ENCODE measurements around the gene MFRP.

MFRP gene

DNA sequence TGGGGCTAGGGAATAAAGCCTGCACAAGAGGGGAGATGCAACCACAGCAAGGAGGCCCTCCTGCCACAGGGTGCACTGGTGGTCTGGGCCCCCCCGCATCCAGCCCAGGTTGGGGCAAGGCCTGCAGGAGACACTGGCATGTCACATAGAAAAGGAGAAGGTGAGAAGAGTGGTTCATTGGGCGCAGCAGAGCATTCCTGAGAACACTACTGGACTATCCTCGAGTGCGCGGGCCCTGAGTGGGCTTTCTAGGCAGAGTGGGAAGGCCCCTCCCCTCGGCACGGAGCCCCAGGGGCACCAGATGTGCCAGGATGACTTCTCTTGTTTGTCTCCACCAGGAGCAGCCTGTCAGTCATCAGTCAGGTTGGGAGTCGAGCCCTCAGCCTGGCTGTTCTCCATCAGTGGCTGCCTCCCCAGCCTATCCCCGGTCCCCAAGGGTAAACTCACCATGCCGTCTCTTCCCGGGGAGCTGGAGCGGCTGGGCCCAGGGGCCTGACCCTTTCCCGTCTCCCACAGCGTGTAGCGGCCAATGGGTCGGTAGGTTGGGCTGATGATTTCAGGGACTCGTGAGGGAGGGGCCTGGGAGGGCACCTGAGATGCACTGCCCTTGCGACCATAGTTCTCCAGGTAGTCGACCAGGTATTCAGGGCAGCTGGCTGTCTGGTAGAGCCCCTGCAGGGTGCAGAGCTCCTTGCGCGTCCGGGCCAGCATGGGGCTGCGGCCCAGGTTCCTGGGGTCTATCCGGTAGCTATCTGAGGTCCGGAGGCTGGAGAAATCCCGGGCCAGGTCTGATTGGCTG, 26.0 kb upstream of the MFRP start:
- no peak for DNase-seq

DNA sequence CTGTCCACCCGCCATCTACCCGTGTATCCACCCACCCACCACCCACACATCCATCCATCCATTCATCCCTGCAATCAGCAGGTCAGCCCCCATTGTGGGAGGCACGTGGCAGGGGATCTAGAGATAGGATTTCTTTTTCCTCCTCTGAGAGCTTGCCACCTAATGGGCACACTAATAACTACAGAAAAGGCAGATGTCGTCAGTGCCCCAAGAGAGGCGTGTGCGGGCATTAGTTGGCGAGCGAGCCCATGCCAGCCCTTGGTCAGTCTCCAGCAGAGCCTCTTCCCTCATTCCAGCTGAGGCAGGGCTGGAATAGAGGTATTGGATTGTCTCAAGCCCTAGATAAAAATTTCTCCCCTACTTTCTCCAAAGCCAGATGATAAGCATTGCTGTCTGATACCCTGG, 25.3 kb upstream of the MFRP start:
- DNase-seq = no peak

DNA sequence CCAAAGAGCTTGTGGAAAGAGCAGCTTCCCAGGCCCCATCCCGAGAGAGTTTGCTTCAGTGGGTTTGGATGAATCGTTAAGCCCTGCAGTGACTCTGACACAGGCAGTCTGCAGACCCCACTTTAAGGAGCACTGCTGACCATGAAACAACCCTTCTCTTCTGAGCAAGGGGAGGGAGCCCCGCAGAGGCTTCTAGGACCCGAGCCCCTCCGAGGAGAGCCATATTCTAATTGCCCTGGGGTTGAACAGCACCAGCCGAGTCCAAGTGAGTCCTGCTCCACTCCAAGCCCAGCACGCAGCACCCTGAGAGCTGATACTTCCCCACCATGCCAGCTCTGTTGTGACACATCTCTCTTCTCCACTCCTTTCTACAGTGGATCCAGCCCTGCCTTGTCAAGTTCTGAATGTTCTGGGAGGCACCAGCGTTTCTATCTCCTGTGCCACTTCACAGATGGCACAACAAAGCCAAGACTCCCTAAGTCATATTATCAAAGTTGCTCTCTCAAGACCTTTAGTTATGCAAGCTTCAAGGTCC, 24.6 kb upstream of the MFRP start:
- no peak for DNase-seq

DNA sequence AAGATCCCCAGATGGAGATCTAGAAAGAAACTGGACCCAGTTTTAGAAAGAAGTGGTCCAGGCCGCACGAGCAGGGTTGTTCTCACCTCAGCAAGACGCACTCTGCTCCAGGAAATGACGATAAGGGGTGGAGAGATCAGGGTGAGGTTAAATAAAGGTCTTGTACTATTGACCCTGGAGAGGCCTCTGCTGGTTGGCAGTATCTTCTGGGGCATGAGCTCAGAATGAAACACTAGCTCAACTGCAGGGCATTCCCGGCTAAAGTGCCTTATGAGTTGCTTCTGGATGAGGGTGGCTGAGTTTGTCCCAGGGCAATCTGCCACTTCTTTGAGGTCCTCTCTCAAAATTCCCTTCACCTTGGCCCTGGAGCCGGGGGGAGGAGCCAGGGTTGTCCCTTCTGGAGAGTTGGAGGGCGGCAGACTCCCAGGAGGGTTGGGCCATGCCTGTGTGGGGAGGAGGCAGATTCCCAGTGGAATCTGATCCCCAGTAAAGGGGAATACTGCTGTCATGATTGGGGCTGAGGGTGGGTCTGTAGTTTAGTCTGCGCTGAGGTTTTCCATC, 24.1 kb upstream of the MFRP start:
- no peak for DNase-seq

DNA sequence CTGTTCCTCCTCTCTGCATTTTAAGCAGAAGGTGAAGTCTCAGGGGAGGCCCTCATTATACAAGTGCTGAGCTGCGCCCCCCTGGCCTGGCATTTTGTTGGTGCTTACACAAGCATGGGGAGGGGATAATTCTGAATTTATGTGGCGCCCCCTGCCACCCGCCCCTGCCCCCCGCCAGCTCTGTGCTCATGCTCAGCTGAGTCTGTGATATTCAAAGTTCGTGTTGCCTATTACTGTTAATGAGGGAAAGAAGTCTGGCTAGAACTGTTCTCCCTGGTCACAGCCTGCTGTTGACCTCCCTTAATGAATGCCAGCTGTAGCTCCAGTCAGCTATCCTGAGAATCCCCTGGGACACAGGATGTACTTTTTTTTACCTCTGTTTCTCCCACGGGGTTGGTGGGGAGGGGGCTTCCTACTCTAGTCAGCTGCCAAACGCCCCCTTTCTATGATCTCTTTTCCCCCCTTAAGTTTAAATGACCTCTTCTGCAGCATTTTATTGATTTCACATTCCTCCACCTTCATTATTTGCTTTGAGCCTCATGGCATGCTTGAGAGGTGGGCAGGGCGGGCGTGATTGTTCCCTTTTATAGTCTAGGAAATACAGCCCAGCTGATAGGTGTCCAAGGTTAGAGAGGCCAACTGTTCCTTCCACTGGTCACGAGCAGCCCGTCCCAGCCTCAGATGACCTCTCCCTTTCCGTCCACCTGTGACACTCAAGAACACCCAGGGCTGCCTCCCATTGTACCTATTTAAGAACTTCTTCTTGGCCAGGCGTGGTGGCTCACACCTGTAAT, 22.8 kb upstream of the MFRP start:
- DNase-seq = no peak

DNA sequence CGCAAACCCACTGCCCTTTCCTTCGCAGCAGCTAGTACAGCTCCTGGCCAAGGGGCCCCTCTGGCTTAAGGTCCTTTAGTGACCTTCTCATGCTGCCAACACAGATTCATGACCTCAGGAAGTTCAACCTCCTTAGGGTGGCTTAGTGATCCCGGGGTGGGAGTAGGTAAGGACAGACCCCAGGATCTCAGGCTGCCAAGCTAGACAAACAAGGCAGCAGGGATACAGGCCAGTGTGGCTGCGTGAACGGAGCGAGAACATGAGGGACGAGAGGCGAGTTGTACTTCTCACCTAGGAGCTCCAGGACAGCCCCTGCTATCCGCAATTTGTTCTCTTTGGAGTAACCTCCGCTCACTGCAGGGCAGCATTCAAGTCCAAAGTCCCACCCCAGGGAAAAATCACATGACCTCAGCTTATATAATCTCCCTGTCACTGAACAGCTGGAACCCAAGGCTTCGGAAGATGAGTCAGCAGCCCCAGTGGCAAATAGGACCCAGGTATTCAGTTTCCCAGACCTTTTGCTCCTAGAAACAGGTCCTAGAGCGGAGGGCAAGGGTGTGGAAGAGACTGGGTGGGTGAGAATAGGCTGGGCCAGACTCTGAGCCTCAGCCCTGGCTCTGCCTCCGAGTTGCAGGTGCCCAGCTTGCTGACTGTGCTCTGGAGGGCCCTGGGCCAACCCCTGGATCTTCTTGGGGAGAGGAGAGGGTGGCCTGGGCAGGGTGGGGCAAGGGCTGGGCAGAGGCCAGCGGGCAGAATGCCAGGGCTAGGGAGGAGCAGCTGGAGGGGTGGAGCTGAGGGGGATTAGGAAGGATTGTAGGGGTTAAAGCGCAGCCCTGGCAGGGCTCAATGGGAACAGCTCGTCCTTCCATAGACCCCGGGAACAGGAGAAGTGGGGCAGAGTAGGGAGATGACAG, 21.9 kb upstream of the MFRP start:
- no peak for DNase-seq

DNA sequence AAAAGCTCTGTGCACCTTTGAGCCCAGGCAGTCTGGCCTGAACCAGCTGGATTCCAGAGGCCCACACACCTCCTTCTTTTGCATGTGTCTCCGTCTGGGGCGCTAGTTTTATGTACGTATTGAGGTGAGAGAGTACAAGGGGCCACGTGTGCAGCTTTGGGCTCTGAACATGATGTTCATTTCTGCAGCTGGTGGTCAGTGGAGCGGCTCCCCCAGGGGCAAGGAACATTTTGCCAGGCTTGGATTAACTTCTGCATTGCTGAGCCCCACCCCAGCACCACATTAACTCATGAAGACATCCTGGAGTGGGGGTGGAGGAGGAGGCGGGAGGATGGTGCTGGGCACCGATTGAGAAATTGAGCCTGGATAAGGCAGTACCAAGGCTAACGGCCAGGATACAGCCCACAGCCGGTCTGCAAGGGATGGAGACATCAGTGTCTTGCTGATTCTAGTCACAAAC, 21.2 kb upstream of the MFRP start:
- no peak for DNase-seq

DNA sequence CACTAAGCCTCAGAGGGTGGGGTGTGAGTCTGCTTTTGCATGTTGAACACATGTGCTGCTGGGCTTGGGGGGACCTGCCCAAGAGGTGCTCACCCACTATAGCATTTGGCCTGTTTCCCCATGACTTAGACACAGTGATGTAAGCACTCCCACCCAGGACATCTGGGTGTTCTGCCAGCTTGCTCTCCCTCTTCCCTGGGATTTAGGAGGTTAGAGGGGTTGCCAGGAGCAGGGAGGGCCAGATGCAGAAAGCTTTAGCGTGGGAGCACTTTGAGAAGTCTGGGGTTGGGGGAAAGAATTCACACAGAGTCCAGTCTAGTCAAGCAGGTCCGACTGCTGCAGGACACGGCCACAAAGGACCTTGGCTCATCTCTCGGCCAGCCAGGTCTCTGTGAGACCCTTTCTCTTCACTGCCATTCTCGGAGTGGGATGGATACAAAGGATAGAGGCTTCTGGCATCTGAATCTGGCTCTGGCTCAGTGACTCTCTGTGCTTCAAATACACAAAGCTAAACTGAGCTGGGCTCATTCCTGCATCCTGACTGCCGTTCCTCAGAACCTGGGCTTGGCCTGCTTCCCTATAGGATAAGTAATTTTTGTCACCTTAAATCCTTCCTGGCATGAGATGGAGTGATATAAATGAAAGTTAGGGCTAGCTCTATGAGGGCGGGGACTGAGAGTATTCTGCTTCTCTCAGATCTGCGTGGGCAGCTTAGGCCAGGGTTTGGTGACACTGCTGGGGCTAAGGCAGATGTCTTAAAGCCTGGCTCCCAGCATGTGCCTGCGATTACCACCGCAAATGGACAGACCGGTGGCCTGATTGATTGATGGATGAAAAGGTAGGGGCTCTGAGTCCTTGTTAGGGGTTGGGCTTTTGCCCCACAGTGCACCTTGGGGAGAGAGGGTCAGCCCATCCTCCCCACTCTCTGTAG, 20.4 kb upstream of the MFRP start:
- DNase-seq = no peak

DNA sequence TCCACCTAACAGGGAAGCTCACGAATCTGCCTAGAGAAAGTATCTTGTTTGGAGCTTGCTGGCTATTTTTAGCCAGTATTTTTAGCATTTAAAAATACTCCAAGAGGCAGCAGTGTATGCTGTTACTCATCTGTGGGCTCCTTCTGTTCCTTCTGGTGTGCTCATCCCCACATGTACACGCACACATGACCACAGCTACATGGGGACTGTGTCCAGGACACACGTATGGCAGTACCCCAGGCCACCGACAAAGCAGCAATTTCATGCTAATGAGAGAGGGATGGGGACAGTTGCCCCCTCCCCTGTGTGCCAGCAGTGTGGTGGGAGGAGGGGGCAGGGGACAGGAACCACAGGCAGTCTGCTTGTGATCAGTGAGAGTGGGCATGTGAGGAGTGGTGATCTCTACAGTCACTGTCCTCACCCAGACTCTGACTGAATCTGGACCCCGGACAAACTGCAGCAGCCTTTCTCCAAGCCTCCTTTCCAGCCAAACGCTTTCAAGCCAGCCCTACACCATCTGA, 18.6 kb upstream of the MFRP start:
- no peak for DNase-seq

DNA sequence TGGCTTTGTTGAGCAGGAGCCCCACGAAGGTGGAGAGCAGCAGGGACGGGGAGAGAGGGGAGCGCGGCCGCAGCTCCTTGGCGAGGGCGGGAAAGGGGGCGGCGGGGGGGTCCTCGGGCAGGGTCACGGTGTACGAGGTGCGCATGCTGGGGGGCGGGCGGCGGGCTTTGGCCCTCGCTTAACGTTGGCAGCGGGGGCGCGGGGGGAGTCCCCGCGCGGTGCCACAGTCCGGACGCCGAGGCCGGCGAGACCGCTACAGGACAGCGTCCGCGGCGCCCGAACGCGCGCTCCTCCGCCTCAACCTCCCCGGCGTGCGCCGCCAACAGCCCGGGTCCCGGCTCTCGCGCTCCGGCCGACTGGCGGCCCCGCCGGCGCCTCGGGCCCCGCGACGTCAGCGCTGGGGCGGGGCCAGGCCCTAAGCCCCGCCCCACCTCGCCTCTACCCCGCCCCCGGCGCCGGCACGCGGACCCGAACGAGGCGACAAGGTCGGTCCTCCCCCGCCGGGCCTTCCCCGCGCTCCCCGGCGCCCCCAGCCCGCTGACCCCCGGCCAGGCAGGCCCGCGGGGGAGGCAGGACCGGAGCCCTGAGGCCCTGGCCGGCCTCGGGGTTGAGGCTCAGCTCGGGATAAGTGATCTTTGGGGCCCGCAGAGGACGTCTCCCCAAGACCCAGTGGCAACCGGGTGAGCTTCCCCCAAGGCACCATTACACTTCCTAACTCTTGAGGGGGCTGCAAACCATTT, 17.5 kb upstream of the MFRP start:
- no peak for DNase-seq

DNA sequence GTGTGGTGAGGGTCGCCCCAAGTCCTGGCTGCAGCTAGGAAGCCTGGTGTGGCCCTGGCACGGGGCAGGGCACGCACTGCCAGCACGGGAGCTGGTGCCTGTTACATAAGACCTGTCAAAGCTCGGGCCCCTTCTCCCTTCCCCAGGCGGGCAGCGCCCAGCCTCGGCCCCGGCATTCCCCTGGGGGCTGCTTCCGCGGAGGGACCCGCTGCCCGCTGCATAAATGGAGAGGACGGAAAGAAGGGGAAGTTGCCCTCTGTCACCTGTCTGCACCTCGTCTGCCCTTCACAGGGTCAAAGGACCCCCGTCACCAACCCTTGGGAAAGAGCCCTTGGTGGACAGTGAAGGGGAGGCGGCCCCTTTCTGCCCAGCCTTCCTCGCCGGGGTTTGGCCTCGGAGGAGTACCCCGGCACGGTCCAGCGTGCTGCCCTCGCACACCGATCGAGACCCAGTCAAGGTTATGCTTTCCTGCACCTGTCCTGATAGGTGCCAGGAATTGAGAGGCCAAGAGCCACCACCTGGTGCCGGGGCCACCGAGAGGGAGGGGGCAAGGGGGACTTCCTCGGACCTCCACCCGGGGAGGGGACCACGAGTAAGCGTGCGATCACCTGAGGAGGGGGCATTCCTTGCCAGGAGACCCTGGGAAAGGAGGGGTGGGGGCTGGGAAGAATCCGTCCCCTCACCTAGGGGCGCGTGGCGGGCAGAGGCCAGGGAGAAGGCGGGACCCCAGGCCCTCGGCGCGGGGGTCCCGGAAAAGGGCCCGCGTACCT, 16.8 kb upstream of the MFRP start:
- no peak for DNase-seq

DNA sequence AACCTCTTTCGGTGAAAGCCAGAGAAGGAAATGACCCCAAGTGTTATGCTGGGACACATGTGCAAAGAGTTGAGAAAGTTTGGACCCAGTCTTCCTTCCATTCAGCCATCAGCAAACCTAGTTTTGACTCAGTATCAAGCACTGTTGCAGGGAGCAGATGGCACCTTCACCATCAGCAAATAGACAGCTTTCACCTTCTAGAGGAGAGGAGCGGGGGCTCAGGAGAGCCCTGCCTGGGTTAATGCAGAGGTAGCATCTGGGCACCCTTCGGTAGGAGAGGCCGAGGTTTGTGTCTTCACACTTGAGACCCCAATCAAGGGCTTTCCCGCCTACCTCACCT, 16.2 kb upstream of the MFRP start:
- DNase-seq = no peak

DNA sequence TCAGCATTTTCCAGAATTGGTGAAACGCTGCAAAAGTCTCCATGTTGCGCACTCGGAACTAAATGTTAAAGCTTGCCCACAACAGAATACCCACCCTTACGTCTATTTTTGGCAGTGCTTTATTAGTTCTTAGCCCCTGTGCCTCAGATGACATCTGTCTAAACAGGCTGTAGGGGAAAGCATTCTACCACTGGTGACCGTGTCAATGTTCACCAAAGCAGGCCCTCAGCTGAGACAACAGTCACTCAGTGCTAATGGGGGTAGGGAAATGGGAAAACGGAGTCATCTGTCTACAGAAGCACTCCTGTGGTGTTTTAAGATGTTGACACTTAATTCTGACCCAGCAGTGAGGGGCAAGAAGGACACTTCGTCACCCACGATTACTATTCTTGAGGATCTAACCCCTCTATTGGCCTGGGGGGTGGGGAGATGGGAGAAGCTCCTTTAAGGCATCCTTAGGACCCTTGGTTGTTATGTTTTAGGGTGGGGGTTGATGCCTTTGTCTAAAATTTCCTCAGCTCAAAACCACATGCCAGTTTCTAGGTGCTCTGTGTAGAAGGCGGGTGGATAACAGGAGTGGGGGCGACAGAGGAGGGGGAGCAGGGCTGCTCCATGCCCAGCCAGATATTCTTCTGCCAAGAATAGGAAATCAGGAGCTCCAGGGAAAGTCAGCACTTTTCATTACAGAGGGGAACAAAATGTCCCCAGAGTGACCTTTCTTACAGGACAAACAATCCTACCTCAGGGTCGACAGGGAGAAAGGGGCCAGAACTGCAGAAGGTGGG, 15.6 kb upstream of the MFRP start:
- DNase-seq = no peak

DNA sequence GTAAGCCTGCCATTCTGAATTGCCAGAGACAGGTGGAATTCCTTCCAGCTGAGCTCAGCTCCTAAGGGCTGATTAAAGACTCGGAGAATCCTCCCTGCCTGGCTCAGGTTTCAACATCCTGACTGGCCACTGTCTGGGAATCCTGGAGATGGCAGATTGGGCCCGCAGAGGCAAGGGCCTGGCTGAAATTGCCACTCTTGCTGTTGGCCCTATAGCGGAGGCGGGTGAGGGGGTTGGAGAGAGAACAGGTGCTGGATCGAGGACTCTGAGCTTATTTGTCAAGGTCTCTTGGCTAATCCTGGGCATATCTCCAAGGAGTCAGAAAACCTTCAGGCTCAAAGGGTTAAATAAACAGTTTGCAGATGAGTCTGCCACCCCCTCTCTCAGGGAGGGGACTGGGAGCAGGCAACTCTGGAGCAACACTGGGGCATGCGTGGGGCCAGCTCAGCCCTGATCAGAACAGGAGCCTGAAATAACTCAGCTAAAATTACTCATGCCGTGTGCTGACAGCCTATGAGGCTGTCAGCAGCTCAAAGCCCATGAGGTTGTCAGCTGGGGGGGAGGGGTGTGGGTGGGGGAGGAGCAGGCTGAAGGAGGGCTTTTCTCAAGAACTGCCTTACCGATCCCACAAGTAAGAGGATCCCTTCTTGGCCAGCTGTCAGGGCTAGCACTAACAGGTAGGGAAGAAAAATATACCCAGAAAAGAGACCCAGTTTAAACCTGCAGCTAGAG, 14.7 kb upstream of the MFRP start:
- no peak for DNase-seq

DNA sequence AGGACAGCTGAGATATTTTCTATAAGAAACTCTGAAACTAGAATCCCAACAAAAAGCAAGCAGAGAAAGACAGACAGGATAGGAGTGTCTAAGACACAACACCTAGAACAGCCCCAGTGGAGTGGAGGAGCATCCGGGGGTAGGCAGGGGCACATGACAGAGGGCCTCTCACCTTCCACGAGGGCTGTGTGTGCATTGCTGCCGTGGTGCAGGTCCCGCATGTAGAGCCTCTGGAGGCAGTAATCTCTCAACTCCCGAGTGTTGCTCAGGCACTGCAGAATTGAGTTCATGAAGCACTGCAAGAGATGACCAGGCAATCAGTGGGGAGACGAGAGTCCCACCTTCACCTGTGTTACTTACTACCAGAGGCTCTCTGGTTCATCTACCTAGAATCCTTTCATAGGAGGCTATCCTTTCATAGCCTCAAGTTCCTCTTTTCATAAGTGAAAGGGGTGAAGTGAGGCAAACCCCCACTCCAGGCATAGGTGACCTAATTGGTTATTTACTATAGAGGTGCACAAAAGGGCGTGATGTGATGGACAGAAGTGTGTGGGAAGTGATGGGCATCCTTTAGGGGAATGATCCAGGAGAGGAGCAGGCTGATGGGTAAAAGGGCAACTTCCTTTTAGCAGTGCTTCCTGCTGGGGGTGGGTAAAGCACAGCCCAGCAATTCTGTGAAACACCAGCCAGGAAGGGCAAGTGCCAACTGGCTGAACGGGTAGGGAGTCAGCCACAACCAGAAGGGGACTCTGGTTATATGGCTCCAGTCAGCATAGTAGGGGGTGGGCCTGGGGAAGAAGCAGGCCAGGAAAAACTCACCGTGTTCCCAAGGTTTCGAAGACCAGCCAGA, 13.1 kb upstream of the MFRP start:
- DNase-seq = no peak

DNA sequence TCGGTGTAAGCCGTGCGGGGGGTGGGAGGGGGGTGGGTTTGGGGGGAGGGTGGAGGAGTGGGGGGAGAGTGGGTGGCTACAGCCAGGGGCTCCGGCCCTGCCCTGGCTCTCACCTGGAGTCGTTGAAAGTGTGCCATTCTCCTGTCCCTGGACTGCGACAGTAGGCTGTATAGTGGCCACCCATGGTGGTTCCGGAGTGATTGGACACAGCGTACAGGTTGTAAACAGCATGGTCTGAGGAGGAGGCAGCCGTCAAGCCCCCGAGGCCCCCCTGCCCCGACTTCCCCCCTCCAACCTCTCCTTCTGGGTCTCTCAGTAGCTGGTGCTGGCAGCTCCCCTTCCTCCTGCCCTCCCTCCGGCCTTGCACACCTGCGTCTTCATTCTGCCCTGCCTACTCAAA, 10.6 kb upstream of the MFRP start:
- no peak for DNase-seq

DNA sequence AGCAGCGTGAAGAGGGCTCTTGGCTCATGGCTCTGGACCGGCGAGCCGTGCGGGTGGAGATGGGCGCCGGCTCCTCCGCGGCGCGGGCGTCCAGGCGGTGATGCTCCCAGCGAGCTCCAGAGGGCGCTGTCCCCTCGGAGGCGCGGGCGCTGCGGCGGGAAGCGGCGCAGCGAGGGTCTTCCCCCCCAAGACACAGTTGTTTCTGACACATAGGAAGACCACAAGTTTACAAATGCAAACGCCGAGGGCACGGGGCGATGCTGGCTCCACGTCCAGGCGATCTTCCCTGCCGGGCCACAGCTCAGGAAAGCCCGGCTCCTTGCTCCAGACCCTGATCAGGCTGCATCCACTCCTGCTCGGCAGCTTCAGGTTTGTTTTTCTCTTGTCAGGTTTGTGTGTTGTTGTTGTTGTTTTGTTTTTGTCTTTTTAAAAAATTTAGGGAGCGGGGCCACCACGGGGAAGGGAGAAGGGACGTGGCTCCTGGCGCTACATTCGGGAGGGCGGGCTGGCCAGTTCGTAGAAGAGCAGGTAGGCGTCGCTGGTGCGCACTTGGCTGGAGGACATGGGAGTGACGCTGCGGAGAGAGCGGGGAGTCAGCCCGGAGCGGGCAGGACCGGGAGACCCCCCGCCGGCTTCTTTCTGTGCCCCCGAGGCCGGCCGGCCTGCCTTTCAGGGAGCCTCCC, 10.0 kb upstream of the MFRP start:
- DNase-seq = peak; percentile 63

Measured in NCI-H748 treated with DMSO at 0.1 percent for 48 hours (cell line).